OCI-LY3 (cell line): ENCODE measurements around the gene DUOXA1.

Experiments
- H2AFZ ChIP-seq: fragments of 200-600, 300-600 bp; shearing (Covaris generic); 2 replicates; pipeline ENCODE4 v1.6.0; 2014; ENCODE audit warnings: antibody characterized with exemption, low read depth, low read length
- H3K27ac ChIP-seq: fragments of 200-600, 300-600 bp; sonication (generic); 2 replicates; pipeline ENCODE4 v1.5.1; 2014; ENCODE audit warnings: mild to moderate bottlenecking, low read length, moderate library complexity, mixed read lengths
- H3K27me3 ChIP-seq: fragments of 200-600, 300-600 bp; sonication (generic); 2 replicates; pipeline ENCODE4 v1.6.1; 2014; ENCODE audit warnings: low read depth, low read length, mixed read lengths
- H3K36me3 ChIP-seq: fragments of 200-600, 300-600 bp; sonication (generic); replicated peaks from 2 replicates; pipeline ENCODE3; 2014; ENCODE audit warnings: low read depth, low read length, mixed read lengths
- H3K4me1 ChIP-seq: fragments of 300-600, 200-600 bp; sonication (generic); 2 replicates; pipeline ENCODE4 v1.6.1; 2014; ENCODE audit warnings: low read length, mixed read lengths
- H3K4me2 ChIP-seq: fragments of 200-600, 300-600 bp; sonication (generic); 2 replicates; pipeline ENCODE4 v1.6.1; 2014; ENCODE audit warnings: low read length, mixed read lengths
- H3K4me3 ChIP-seq: fragments of 300-600, 200-600 bp; sonication (generic); 2 replicates; pipeline ENCODE4 v1.5.1; 2014; ENCODE audit warnings: antibody characterized with exemption, mild to moderate bottlenecking, low read length, moderate library complexity
- H3K79me2 ChIP-seq: fragments of 300-600, 200-600 bp; shearing (Covaris generic); 2 replicates; pipeline ENCODE4 v1.6.1; 2014; ENCODE audit warnings: mild to moderate bottlenecking, low read length, mixed read lengths
- H3K9ac ChIP-seq: fragments of 300-600, 200-600 bp; shearing (Covaris generic); 2 replicates; pipeline ENCODE4 v1.6.0; 2014; ENCODE audit warnings: mild to moderate bottlenecking, low read length, moderate library complexity
- H3K9me3 ChIP-seq: fragments of 200-600, 300-600 bp; shearing (Covaris generic); 2 replicates; pipeline ENCODE4 v1.6.1; 2014; ENCODE audit warnings: low read length, mixed read lengths; ENCODE audit not compliant: insufficient read depth
- H4K20me1 ChIP-seq: fragments of 200-600, 300-600 bp; sonication (generic); 2 replicates; pipeline ENCODE4 v1.6.1; 2016; ENCODE audit warnings: low read length, mixed read lengths; ENCODE audit not compliant: insufficient read depth
- CTCF ChIP-seq: fragments of 200-600, 300-600 bp; sonication (generic); IDR thresholded peaks from 2 replicates; pipeline ENCODE4 v1.5.1; 2014; ENCODE audit warnings: antibody characterized with exemption, low read length, low read depth
- EZH2phosphoT487 ChIP-seq: fragments of 200-600 bp; shearing (Covaris generic); IDR thresholded peaks from 2 replicates; pipeline ENCODE4 v1.6.1; 2018; ENCODE audit warnings: antibody characterized with exemption, mixed run types, low read depth

The DUOXA1 gene

GRCh38 chr15:45097466-45097865, 32.2 kb downstream of the DUOXA1 start:
- Histone ChIP-seq H2AFZ (no peak overlapping the region), H3K36me3 (no peaks in the 10 kb centered on the region), H4K20me1 (no peaks in the 10 kb centered on the region), H3K79me2 (no peaks in the 10 kb centered on the region), H3K4me1 (no peaks in the 10 kb centered on the region), H3K27ac (no peak overlapping the region), H3K9me3 (no peaks in the 10 kb centered on the region), H3K9ac (no peak overlapping the region), H3K27me3 (no peaks in the 10 kb centered on the region), H3K4me3 (no peak overlapping the region), H3K4me2 (no peak overlapping the region)
- TF ChIP-seq EZH2phosphoT487 = no peak
- no peak for TF ChIP-seq CTCF

GRCh38 chr15:45095661-45096060, 34.0 kb downstream of the DUOXA1 start:
- Histone ChIP-seq H3K79me2 (no peaks in the 10 kb centered on the region), H3K9ac (no peak overlapping the region), H3K4me1 (no peaks in the 10 kb centered on the region), H3K27ac (no peak overlapping the region), H3K36me3 (no peaks in the 10 kb centered on the region), H2AFZ (no peak overlapping the region), H3K4me3 (no peak overlapping the region), H3K27me3 (peaks cover 13% of the 10 kb centered on the region; the same call in 1 of the 2 replicates), H3K9me3 (no peaks in the 10 kb centered on the region), H4K20me1 (no peaks in the 10 kb centered on the region), H3K4me2 (no peak overlapping the region)
- TF ChIP-seq CTCF (no peak), EZH2phosphoT487 (no peak)

GRCh38 chr15:45094358-45094730, 35.3 kb downstream of the DUOXA1 start:
- no peak overlapping the region for H3K9ac ChIP-seq
- H3K27me3 ChIP-seq = peaks cover 23% of the 10 kb centered on the region
- H3K27ac ChIP-seq = no peak overlapping the region
- no peak overlapping the region for H3K4me3 ChIP-seq
- no peak overlapping the region for H3K4me2 ChIP-seq
- TF ChIP-seq CTCF (no peak), EZH2phosphoT487 (no peak)
- no peaks in the 10 kb centered on the region for H3K4me1 ChIP-seq
- H3K79me2 ChIP-seq = no peaks in the 10 kb centered on the region
- H2AFZ ChIP-seq = no peak overlapping the region
- no peaks in the 10 kb centered on the region for H4K20me1 ChIP-seq
- no peaks in the 10 kb centered on the region for H3K36me3 ChIP-seq
- no peaks in the 10 kb centered on the region for H3K9me3 ChIP-seq

- TF ChIP-seq EZH2phosphoT487 (no peak), CTCF (no peak)
- Histone ChIP-seq H3K27me3 (peaks cover 23% of the 10 kb centered on the region), H3K36me3 (no peaks in the 10 kb centered on the region), H3K9ac (no peak overlapping the region), H3K4me2 (no peak overlapping the region), H3K4me1 (no peaks in the 10 kb centered on the region), H3K27ac (no peak overlapping the region), H2AFZ (no peak overlapping the region), H3K4me3 (no peak overlapping the region), H4K20me1 (no peaks in the 10 kb centered on the region), H3K9me3 (no peaks in the 10 kb centered on the region), H3K79me2 (no peaks in the 10 kb centered on the region)
These were observed 35.9 kb downstream of the DUOXA1 start for GRCh38 chr15:45093622-45094357.
